ENCODE results near the gene TNFSF15.

Gene TNFSF15

GRCh38 chr9:114787214-114787613, 18.6 kb downstream of the TNFSF15 start:
- no peak for DNase-seq

GRCh38 chr9:114785866-114786650, 19.8 kb downstream of the TNFSF15 start:
- no peak for DNase-seq

- no peak for DNase-seq
Measured at GRCh38 chr9:114784721-114785279, 21.0 kb downstream of the TNFSF15 start.

GRCh38 chr9:114782586-114782985, 23.3 kb downstream of the TNFSF15 start:
- DNase-seq, result no peak

GRCh38 chr9:114779352-114779845, 26.4 kb downstream of the TNFSF15 start:
- DNase-seq, result no peak

GRCh38 chr9:114777821-114778609, 27.8 kb downstream of the TNFSF15 start:
- DNase-seq, result peak; percentile 69

- no peak for DNase-seq
Measured at GRCh38 chr9:114776683-114777399, 29.0 kb downstream of the TNFSF15 start.

- DNase-seq, result no peak
Measured at GRCh38 chr9:114775981-114776380, 29.9 kb downstream of the TNFSF15 start.

- no peak for DNase-seq
Measured at GRCh38 chr9:114775121-114775520, 30.7 kb downstream of the TNFSF15 start.

GRCh38 chr9:114774524-114774923, 31.3 kb downstream of the TNFSF15 start:
- no peak for DNase-seq

- DNase-seq, result no peak
Measured at GRCh38 chr9:114771889-114772288, 34.0 kb downstream of the TNFSF15 start.

GRCh38 chr9:114770991-114771390, 34.8 kb downstream of the TNFSF15 start:
- DNase-seq, result no peak

GRCh38 chr9:114769624-114770023, 36.2 kb downstream of the TNFSF15 start:
- no peak for DNase-seq

- DNase-seq, result no peak
Measured at GRCh38 chr9:114763220-114763619, 42.6 kb downstream of the TNFSF15 start.

- no peak for DNase-seq
Measured at GRCh38 chr9:114761523-114761922, 44.3 kb downstream of the TNFSF15 start.

GRCh38 chr9:114759512-114760341, 46.1 kb downstream of the TNFSF15 start:
- DNase-seq, result no peak

GRCh38 chr9:114757984-114758383, 47.9 kb downstream of the TNFSF15 start:
- no peak for DNase-seq

- DNase-seq, result no peak
Measured at GRCh38 chr9:114757395-114757794, 48.4 kb downstream of the TNFSF15 start.

GRCh38 chr9:114756920-114757319, 48.9 kb downstream of the TNFSF15 start:
- no peak for DNase-seq

- no peak for DNase-seq
Measured at GRCh38 chr9:114754581-114754980, 51.3 kb downstream of the TNFSF15 start.

GRCh38 chr9:114746591-114747346, 59.1 kb downstream of the TNFSF15 start:
- no peak for DNase-seq
